ENCODE results near the gene CAAP1. TPM values are rescaled to one million over a fixed set of nuclear protein-coding genes. Genes with fewer than 3 reads are reported as not detected.

CAAP1 gene
- 17.9 and 19.3 TPM in 2 replicates for total RNA-seq

GRCh38 chr9:26892251-26893029 lies at the start of gene CAAP1:
Gene CAAP1, minus strand, starts transcription at chr9:26892802. Its CDS starts 87 bp downstream, at chr9:26892715.

Small RNAs within 50 kb of the gene (small RNA-seq; reads per million reads assigned to genes)
- not detected for gene RF00322
- not detected for gene RN7SL100P

Other genes starting within 250 kb of the CAAP1 start
- 42.8 and 43.1 TPM in 2 replicates for gene PLAA, start 54.4 kb upstream of the CAAP1 start, total RNA-seq
- 6.9 and 10.7 TPM in 2 replicates for gene IFT74, start 63.6 kb upstream of the CAAP1 start, total RNA-seq
- not detected in 2 replicates for gene LRRC19, start 112.9 kb upstream of the CAAP1 start, total RNA-seq
- gene TEK, start 216.4 kb upstream of the CAAP1 start, total RNA-seq = 89.3 and 139 TPM in 2 replicates

Measured in vein endothelial cell (primary cell).